Osteocyte (in vitro differentiated cells): Measurements from ENCODE around the gene DERL2. TPM values are rescaled to one million over a fixed set of nuclear protein-coding genes. Genes with fewer than 3 reads are reported as not detected.

Experiments
- DNase-seq: peaks from one replicate; pipeline ENCODE4 v3.0.0; 2021; ENCODE audit warnings: mixed read lengths; ENCODE audit not compliant: unreplicated experiment; ENCODE audit errors: extremely low spot score
- H3K27ac Mint-ChIP-seq: one replicate; pipeline ENCODE4 v1.8.0; 2021; ENCODE audit warnings: mild to moderate bottlenecking, mixed read lengths; ENCODE audit not compliant: unreplicated experiment
- H3K27me3 Mint-ChIP-seq: one replicate; pipeline ENCODE4 v1.8.0; 2021; ENCODE audit warnings: mixed read lengths; ENCODE audit not compliant: unreplicated experiment
- H3K36me3 Mint-ChIP-seq: one replicate; pipeline ENCODE4 v1.8.0; 2021; ENCODE audit warnings: mixed read lengths; ENCODE audit not compliant: unreplicated experiment
- H3K4me1 Mint-ChIP-seq: one replicate; pipeline ENCODE4 v1.8.0; 2021; ENCODE audit warnings: mixed read lengths; ENCODE audit not compliant: unreplicated experiment
- H3K4me3 Mint-ChIP-seq: one replicate; pipeline ENCODE4 v1.8.0; 2021; ENCODE audit warnings: mild to moderate bottlenecking, moderate library complexity, mixed read lengths; ENCODE audit not compliant: unreplicated experiment
- H3K9me3 Mint-ChIP-seq: one replicate; pipeline ENCODE4 v1.8.0; 2021; ENCODE audit warnings: mixed read lengths; ENCODE audit not compliant: unreplicated experiment
- CTCF ChIP-seq: fragments of 200-600 bp; sonication (generic); IDR thresholded peaks from 2 replicates; pipeline ENCODE4 v1.5.0; 2021; ENCODE audit warnings: antibody characterized with exemption, mild to moderate bottlenecking, moderate library complexity
- total RNA-seq: library from RNA; stranded (reverse); gene quantifications from 2 replicates; pipeline ENCODE4 v1.2.1, GENCODE V29; 2021

Gene DERL2
- total RNA-seq, 1 donor from 2014 or later: 73.1 TPM

DNA sequence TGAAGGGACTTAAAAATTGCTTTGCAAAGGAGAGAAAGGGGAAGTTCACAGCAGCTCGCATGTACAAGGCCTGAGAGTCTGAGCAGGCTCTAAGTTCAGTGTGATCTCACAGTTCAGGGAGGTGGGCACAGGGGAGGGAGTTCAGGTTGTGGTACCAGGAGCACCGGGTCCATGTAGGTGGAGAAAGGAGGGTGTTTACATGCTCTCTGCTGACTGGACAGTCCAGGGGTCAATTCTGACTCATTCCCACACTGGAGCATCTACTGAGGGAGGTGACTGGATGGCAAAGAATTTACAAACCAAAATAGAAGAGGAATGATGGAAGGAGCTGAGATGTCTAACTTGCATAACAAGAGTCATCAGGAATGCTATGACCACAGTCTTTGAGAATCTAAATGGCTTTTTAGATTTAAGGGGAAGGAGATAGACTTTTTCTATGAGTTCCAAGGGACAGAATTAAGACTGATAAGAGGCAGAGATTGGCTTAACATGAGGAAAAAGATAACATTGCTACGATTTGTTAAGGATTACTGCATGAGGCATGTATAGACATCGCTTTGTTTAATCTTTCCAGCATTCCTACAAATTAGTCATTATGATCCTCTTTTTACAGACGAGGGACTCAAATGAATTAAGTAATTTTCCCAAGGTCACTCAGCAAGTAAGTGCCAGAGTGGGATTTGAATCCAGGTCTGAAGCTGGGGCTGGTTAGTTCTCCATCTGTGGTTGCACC, 30.2 kb upstream of the DERL2 start:
- no peak for TF ChIP-seq CTCF
- Mint-ChIP-seq H3K4me3 (no peak overlapping the region), H3K27ac (peak overlapping the region; percentile 80), H3K4me1 (peaks cover 19% of the 10 kb centered on the region), H3K27me3 (no peaks in the 10 kb centered on the region), H3K9me3 (no peaks in the 10 kb centered on the region), H3K36me3 (no peaks in the 10 kb centered on the region)
- no peak for DNase-seq

DNA sequence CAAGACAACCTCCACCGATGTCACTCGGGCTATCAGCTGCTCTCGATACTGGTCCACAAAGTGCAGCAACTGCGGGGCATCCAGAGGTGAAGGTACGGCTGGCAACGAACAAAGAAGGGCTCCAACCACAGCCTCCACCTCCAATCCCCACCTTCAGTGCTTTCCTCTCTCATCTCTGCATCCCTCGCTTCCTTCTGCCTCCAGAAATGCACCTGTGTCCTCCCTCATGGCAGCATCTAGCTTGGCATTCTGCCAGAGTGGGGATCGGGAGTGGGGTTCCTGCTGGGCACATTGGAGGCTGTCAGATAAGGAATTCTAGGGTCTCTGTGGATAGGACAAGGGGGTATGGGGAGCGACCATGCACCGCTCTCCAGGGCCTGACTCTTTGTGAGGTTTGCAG, 29.0 kb upstream of the DERL2 start:
- TF ChIP-seq CTCF: no peak
- Mint-ChIP-seq H3K36me3 (no peaks in the 10 kb centered on the region), H3K9me3 (no peaks in the 10 kb centered on the region), H3K4me3 (no peak overlapping the region), H3K27me3 (no peaks in the 10 kb centered on the region), H3K27ac (no peak overlapping the region), H3K4me1 (peaks cover 19% of the 10 kb centered on the region)
- no peak for DNase-seq

- peaks cover 24% of the 10 kb centered on the region for H3K4me1 Mint-ChIP-seq
Observed at GRCh38 chr17:5513628-5514027, 27.6 kb upstream of the DERL2 start.

DNA sequence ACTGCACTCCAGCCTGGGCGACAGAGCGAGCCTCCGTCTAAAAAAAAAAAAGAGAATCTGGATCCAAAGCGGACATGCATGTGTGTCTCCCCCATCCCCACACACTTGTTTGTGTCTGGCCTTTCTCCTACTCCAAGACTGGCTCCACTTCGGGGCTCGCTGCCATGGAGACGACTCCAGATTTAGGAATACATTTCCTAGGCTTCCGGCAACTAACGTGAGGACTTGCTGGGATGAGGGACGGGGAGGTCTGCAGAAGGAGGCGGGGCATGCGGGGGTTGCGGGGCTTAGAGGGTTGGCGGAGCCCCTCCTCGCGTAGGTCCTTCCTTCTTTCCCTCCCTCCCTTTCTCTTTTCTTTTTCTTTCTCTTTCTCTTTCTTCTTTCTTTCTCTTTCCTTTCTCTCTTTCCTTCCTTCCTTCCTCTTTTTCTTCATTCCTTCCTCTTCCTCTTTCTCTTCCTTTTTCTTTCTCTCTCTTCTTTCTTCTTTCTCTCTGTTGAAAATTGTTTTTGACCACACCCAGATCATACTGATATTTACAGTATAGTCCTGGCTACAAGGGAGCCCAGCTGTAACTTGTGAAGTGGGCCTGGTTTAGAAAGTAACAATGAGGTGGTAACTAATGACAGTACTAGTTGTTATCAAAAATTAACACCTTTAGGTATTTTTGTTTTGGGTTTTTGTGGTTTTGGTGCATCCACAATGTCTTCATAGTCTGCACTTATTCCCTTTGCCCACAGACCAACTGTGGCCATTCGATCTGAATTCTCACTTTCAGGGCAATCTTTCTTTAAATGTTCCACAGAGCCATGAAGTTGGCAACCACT, 25.6 kb upstream of the DERL2 start:
- Mint-ChIP-seq H3K27me3 (no peaks in the 10 kb centered on the region), H3K4me1 (peaks cover 21% of the 10 kb centered on the region), H3K36me3 (no peaks in the 10 kb centered on the region), H3K9me3 (no peaks in the 10 kb centered on the region), H3K4me3 (no peak overlapping the region), H3K27ac (no peak overlapping the region)
- no peak for DNase-seq
- no peak for TF ChIP-seq CTCF

More at GRCh38 chr17:5513628-5514027, 27.6 kb upstream of the DERL2 start:
- Mint-ChIP-seq H3K9me3 (no peaks in the 10 kb centered on the region), H3K27ac (no peak overlapping the region), H3K36me3 (no peaks in the 10 kb centered on the region), H3K4me3 (no peak overlapping the region), H3K27me3 (no peaks in the 10 kb centered on the region)
- no peak for DNase-seq
- no peak for TF ChIP-seq CTCF

GRCh38 chr17:5510771-5511170, 24.8 kb upstream of the DERL2 start:
- H3K9me3 Mint-ChIP-seq: no peaks in the 10 kb centered on the region
- no peaks in the 10 kb centered on the region for H3K27me3 Mint-ChIP-seq
- peaks cover 13% of the 10 kb centered on the region for H3K4me1 Mint-ChIP-seq
- H3K4me3 Mint-ChIP-seq: no peak overlapping the region
- no peak for DNase-seq
- H3K36me3 Mint-ChIP-seq: no peaks in the 10 kb centered on the region
- H3K27ac Mint-ChIP-seq: no peak overlapping the region
- TF ChIP-seq CTCF: no peak
